MCF 10A (cell line): ENCODE results near the gene UBE2N. TPM values are rescaled to one million over a fixed set of nuclear protein-coding genes. Genes with fewer than 3 reads are reported as not detected.
A peak's percentile ranks its signal among the peaks of the same experiment; 100 is the strongest.

ENCODE experiments used
- BruUV-seq: library from RNA; stranded (reverse); fragments of 400-500 nt; replicated peaks from 2 replicates; lab custom pipeline; 2021; lab: Mats Ljungman, UMichigan
- CTCF ChIA-PET: fragments of 300-600 bp; sonication (Branson Sonifier 250); formaldehyde crosslinking; extraction: SDS; loops from one replicate; lab custom pipeline; 2021; ENCODE audit warnings: antibody characterized with exemption, inconsistent platforms; lab: Yijun Ruan, JAX
- POLR2A ChIA-PET: fragments of 300-600, 350-650 bp; sonication (Branson Sonifier 250); formaldehyde crosslinking; extraction: SDS; loops from one replicate; lab custom pipeline; 2020; ENCODE audit warnings: antibody characterized with exemption, inconsistent platforms; lab: Yijun Ruan, JAX
- DNase-seq: peaks from one replicate; pipeline ENCODE4 v3.0.0-alpha.2; 2018; ENCODE audit not compliant: unreplicated experiment
- H3K27ac Mint-ChIP-seq: one replicate; pipeline ENCODE4 v1.8.0; 2022; ENCODE audit warnings: mild to moderate bottlenecking, low read depth, mixed read lengths; ENCODE audit not compliant: unreplicated experiment
- H3K27me3 Mint-ChIP-seq: one replicate; pipeline ENCODE4 v1.8.0; 2022; ENCODE audit warnings: mixed read lengths; ENCODE audit not compliant: insufficient read depth, unreplicated experiment
- H3K36me3 Mint-ChIP-seq: one replicate; pipeline ENCODE4 v1.8.0; 2022; ENCODE audit warnings: mild to moderate bottlenecking, moderate library complexity, mixed read lengths; ENCODE audit not compliant: insufficient read depth, unreplicated experiment
- H3K4me1 Mint-ChIP-seq: one replicate; pipeline ENCODE4 v1.8.0; 2022; ENCODE audit warnings: mixed read lengths; ENCODE audit not compliant: insufficient read depth, unreplicated experiment
- H3K4me3 Mint-ChIP-seq: one replicate; pipeline ENCODE4 v1.8.0; 2022; ENCODE audit warnings: mild to moderate bottlenecking, moderate library complexity, mixed read lengths; ENCODE audit not compliant: unreplicated experiment
- H3K9me3 Mint-ChIP-seq: one replicate; pipeline ENCODE4 v1.8.0; 2022; ENCODE audit warnings: mixed read lengths; ENCODE audit not compliant: unreplicated experiment
- intact Hi-C: fragments of 100-400 bp; cut with micrococcal nuclease; formaldehyde crosslinking; loops from 2 replicates; pipeline ENCODE4 v1.14.1; 2022
- total RNA-seq: library from RNA; stranded (reverse); gene quantifications from 2 replicates; pipeline ENCODE4 v1.2.3, GENCODE V29; 2022
- TF ChIP-seq, protein P1 (sequence below): fragments of 200-600 bp; IDR thresholded peaks from one replicate; pipeline ENCODE4 v1.8.0; 2022; ENCODE audit warnings: antibody characterized with exemption, mild to moderate bottlenecking; ENCODE audit not compliant: unreplicated experiment

Gene UBE2N
- total RNA-seq, 1 experiment from 2014 or later, result 144 TPM

DNA sequence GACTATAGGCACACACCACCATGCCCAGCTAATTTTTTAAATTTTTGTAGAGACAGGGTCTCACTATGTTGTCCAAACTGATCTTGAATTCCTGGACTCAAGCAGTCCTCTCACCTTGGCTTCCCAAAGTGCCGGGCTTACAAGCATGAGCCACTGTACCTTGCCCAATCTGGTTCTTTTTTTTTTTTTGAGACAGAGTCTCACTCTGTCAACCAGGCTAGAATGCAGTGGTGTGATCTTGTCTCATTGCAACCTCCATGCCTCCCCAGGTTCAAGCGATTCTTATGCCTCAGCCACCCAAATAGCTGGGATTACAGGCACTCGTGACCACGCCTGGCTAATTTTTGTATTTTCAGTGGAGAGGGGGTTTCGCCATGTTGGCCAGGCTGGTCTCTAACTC lies 41.0 kb upstream of the UBE2N start:
- Mint-ChIP-seq H3K27ac (no peak overlapping the region), H3K36me3 (peaks cover 27% of the 10 kb centered on the region), H3K9me3 (no peaks in the 10 kb centered on the region), H3K27me3 (no peaks in the 10 kb centered on the region), H3K4me3 (no peak overlapping the region), H3K4me1 (peaks cover 4% of the 10 kb centered on the region)
- intact Hi-C loops, result no loop called here
- no peak for DNase-seq
- TF ChIP-seq, protein P1, sequence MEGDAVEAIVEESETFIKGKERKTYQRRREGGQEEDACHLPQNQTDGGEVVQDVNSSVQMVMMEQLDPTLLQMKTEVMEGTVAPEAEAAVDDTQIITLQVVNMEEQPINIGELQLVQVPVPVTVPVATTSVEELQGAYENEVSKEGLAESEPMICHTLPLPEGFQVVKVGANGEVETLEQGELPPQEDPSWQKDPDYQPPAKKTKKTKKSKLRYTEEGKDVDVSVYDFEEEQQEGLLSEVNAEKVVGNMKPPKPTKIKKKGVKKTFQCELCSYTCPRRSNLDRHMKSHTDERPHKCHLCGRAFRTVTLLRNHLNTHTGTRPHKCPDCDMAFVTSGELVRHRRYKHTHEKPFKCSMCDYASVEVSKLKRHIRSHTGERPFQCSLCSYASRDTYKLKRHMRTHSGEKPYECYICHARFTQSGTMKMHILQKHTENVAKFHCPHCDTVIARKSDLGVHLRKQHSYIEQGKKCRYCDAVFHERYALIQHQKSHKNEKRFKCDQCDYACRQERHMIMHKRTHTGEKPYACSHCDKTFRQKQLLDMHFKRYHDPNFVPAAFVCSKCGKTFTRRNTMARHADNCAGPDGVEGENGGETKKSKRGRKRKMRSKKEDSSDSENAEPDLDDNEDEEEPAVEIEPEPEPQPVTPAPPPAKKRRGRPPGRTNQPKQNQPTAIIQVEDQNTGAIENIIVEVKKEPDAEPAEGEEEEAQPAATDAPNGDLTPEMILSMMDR, result no peak
- no TSS peak for BruUV-seq
- ChIA-PET CTCF (interaction anchor here (0.6 to 0.9 kb wide), 3 partner anchors 15 to 620 kb away, joined by 3 to 5 read pairs (median 5); no protein-coding TSS in a partner anchor), POLR2A (interaction anchor here (0.6 to 1.1 kb wide), 2 partner anchors 13 to 495 kb away, joined by 3 read pairs; no protein-coding TSS in a partner anchor)

DNA sequence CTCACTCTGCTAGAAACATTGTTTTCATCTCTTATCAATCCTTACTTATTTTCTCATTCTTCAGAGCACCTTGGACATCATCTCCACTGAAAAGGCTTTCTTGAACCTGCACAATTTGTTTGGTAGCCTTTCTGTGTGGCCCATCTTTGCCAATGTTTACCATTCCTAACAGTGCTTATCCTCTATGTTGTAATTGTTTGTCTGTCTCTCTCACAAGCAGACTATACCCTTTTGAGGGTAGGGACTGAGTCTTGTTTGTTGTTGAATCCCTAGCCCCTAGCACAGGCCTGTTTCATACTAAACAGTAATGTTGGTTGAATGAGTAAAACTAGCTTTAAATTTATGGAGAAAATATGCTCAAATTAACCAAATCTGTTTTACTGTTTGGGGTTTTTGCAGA lies 34.8 kb upstream of the UBE2N start:
- intact Hi-C loops, result no loop called here
- no peaks in the 10 kb centered on the region for H3K27me3 Mint-ChIP-seq
- H3K36me3 Mint-ChIP-seq, result peaks cover 45% of the 10 kb centered on the region
- no peaks in the 10 kb centered on the region for H3K9me3 Mint-ChIP-seq
- DNase-seq, result no peak
- no TSS peak for BruUV-seq
- TF ChIP-seq, protein P1, result no peak
- ChIA-PET CTCF (interaction anchor here (0.5 to 4.5 kb wide), 2 partner anchors 480 to 626 kb away, joined by 3 to 19 read pairs; no protein-coding TSS in a partner anchor), POLR2A (interaction anchor here (0.6 kb wide), 1 partner anchor 248 kb away, joined by 4 read pairs; no protein-coding TSS in a partner anchor)
- H3K4me1 Mint-ChIP-seq, result no peaks in the 10 kb centered on the region
- H3K4me3 Mint-ChIP-seq, result no peak overlapping the region
- H3K27ac Mint-ChIP-seq, result no peak overlapping the region

DNA sequence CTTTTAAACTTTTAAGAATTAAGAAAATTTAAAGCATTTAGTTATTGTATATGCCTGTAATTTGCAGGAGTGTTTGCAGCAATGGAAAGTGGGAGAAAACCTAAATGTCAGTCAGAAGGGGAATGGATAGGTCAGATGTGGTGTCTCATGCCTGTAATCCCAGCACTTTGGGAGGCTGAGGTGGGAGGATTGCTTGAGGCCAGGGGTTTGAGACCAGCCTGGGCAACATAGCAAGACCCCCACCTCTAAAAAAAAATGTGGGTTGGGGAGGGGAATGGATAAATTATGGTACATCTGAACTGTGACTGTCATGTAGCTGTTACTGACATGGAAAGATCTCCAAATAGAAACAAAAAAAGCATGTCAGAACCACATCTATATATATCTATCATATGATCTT lies 27.6 kb upstream of the UBE2N start:
- peak overlapping the region; percentile 91 for H3K4me3 Mint-ChIP-seq
- no peak overlapping the region for H3K27ac Mint-ChIP-seq
- H3K27me3 Mint-ChIP-seq, result no peaks in the 10 kb centered on the region
- intact Hi-C loops, result no loop called here
- DNase-seq, result no peak
- TF ChIP-seq, protein P1, result no peak
- ChIA-PET CTCF (interaction anchor here (0.5 to 0.7 kb wide), 3 partner anchors 15 to 781 kb away, joined by 3 read pairs; no protein-coding TSS in a partner anchor), POLR2A (no interaction called here)
- H3K4me1 Mint-ChIP-seq, result peaks cover 24% of the 10 kb centered on the region
- BruUV-seq, result no TSS peak
- H3K36me3 Mint-ChIP-seq, result peaks cover 27% of the 10 kb centered on the region
- no peaks in the 10 kb centered on the region for H3K9me3 Mint-ChIP-seq

DNA sequence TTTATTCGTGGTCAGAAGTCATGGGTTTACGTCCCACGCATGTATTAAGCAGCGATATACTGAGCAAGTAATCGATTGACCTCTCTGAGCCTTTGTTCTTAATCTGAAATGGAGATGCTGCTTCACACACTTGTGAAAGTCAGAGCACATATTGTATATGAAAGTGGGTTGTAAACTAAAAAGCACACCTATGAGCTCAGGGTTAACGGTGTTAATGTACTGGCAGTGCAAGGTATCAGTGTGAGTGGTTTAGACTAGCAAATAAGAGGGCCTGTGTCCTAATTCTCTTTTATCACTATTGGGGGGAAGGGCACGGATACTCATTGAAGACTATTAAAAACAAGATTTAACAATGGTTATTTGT lies 26.2 kb upstream of the UBE2N start:
- H3K4me1 Mint-ChIP-seq, result peaks cover 24% of the 10 kb centered on the region
- no peaks in the 10 kb centered on the region for H3K27me3 Mint-ChIP-seq
- H3K36me3 Mint-ChIP-seq, result peaks cover 14% of the 10 kb centered on the region
- no TSS peak for BruUV-seq
- CTCF ChIA-PET, result interaction anchor here (0.6 to 2.0 kb wide), 9 partner anchors 10 to 650 kb away, joined by 3 to 9 read pairs (median 3); no protein-coding TSS in a partner anchor
- peak overlapping the region; percentile 92 for H3K27ac Mint-ChIP-seq
- POLR2A ChIA-PET, result interaction anchor here (1.0 to 2.0 kb wide), 6 partner anchors 16 to 35 kb away, joined by 3 to 17 read pairs (median 6); partner anchors contain the start of gene UBE2N
- DNase-seq, result no peak
- H3K4me3 Mint-ChIP-seq, result peak overlapping the region; percentile 91
- TF ChIP-seq, protein P1, result no peak
- no peaks in the 10 kb centered on the region for H3K9me3 Mint-ChIP-seq
- intact Hi-C loops, result no loop called here
